Left lobe of liver (tissue), 2 donors: ENCODE results near the gene IQCK. TPM values are rescaled to one million over a fixed set of nuclear protein-coding genes. Genes with fewer than 3 reads are reported as not detected.

Experiments used
- ATAC-seq: fragments of 200-7000 bp; cut with Tn5 transposase; one replicate; pipeline ENCODE4 v1.9.1; 2020; ENCODE audit warnings: mild to moderate bottlenecking, moderate library complexity
- DNase-seq: peaks from one replicate; pipeline ENCODE4 v3.0.0-alpha.2; 2020; ENCODE audit warnings: low spot score
- total RNA-seq: library from RNA; stranded (reverse); gene quantifications from one replicate; pipeline ENCODE4 v1.2.1, GENCODE V29; 2021
- donor health status: DM: no; HTN: no; CAD: no; lungs with moderate emphysema.
- donor health status: DM: no; HTN: yes; CAD: no.

The IQCK gene
- total RNA-seq, 1 donor from 2014 or later = 2.5 TPM

- peak; percentile 67 for DNase-seq
- ATAC-seq = peak; percentile 99
Observed at GRCh38 chr16:19907161-19907992, 189.3 kb downstream of the IQCK start.

Other genes starting within 250 kb of the IQCK start
- gene GDE1, start 196.2 kb upstream of the IQCK start, total RNA-seq = 22.0 TPM
- 2.7 TPM for gene CCP110, start 194.3 kb upstream of the IQCK start, total RNA-seq
- 16.5 TPM for gene VPS35L, start 162.6 kb upstream of the IQCK start, total RNA-seq
- 4.9 TPM for gene KNOP1, start within 50 bp of the IQCK start, total RNA-seq
- gene GPRC5B, start 166.6 kb downstream of the IQCK start, total RNA-seq = 5.0 TPM